ENCODE data around the gene UNC5B.

UNC5B gene

GRCh38 chr10:71237843-71238623 is 25.7 kb downstream of the UNC5B start:
- Histone ChIP-seq H3K4me3 (0 out of 2 replicates have a peak overlapping the region, but pooled peaks have one; percentile 9), H3K36me3 (ENCODE audit: insufficient read depth, low read length) (no peaks in the 10 kb centered on the region), H3K27ac (peak overlapping the region; percentile 82), H3K9me3 (ENCODE audit: low read depth, low read length) (no peaks in the 10 kb centered on the region), H3K9ac (ENCODE audit: insufficient read length) (no peak overlapping the region)
- no peak for DNase-seq (ENCODE audit: low read depth, low spot score)
- no peak for TF ChIP-seq FOXP2 (optimal IDR thresholded peaks at IDR 0.05; ENCODE audit: control extremely low read depth, extremely low read length, insufficient read depth)
- TF ChIP-seq EZH2 (IDR thresholded peaks at IDR 0.05), result no peak
- TF ChIP-seq POLR2AphosphoS5 (IDR thresholded peaks at IDR 0.05; ENCODE audit: borderline replicate concordance, low read depth, low read length), result peak; percentile 20; the same call in 1 of the 2 replicates

GRCh38 chr10:71238626-71239025 is 26.3 kb downstream of the UNC5B start:
- Histone ChIP-seq H3K9me3 (ENCODE audit: low read depth, low read length) (no peaks in the 10 kb centered on the region), H3K27ac (peak overlapping the region; percentile 82; the same call in 1 of the 2 replicates), H3K36me3 (ENCODE audit: insufficient read depth, low read length) (no peaks in the 10 kb centered on the region), H3K4me3 (no peak overlapping the region), H3K9ac (ENCODE audit: insufficient read length) (no peak overlapping the region)
- no peak for TF ChIP-seq FOXP2 (optimal IDR thresholded peaks at IDR 0.05; ENCODE audit: control extremely low read depth, extremely low read length, insufficient read depth)
- no peak for TF ChIP-seq EZH2 (IDR thresholded peaks at IDR 0.05)
- TF ChIP-seq POLR2AphosphoS5 (IDR thresholded peaks at IDR 0.05; ENCODE audit: borderline replicate concordance, low read depth, low read length), result no peak
- DNase-seq (ENCODE audit: low read depth, low spot score), result no peak

GRCh38 chr10:71239131-71239915 is 27.0 kb downstream of the UNC5B start:
- DNase-seq (ENCODE audit: low read depth, low spot score), result no peak
- Histone ChIP-seq H3K36me3 (ENCODE audit: insufficient read depth, low read length) (no peaks in the 10 kb centered on the region), H3K4me3 (no peak overlapping the region), H3K9me3 (ENCODE audit: low read depth, low read length) (no peaks in the 10 kb centered on the region), H3K9ac (ENCODE audit: insufficient read length) (no peak overlapping the region), H3K27ac (no peak overlapping the region; the same call in 1 of the 2 replicates)
- TF ChIP-seq EZH2 (IDR thresholded peaks at IDR 0.05) (no peak), POLR2AphosphoS5 (IDR thresholded peaks at IDR 0.05; ENCODE audit: borderline replicate concordance, low read depth, low read length) (no peak), FOXP2 (optimal IDR thresholded peaks at IDR 0.05; ENCODE audit: control extremely low read depth, extremely low read length, insufficient read depth) (no peak)

- TF ChIP-seq FOXP2 (optimal IDR thresholded peaks at IDR 0.05; ENCODE audit: control extremely low read depth, extremely low read length, insufficient read depth), result no peak
- TF ChIP-seq POLR2AphosphoS5 (IDR thresholded peaks at IDR 0.05; ENCODE audit: borderline replicate concordance, low read depth, low read length), result no peak
- TF ChIP-seq EZH2 (IDR thresholded peaks at IDR 0.05), result no peak
- peak overlapping the region; percentile 88 for H3K27ac ChIP-seq
- DNase-seq (ENCODE audit: low read depth, low spot score), result no peak
These were observed 27.8 kb downstream of the UNC5B start for GRCh38 chr10:71239946-71240795.

GRCh38 chr10:71241114-71241829 is 28.9 kb downstream of the UNC5B start:
- Histone ChIP-seq H3K27ac (peak overlapping the region; percentile 88), H3K9me3 (ENCODE audit: low read depth, low read length) (no peaks in the 10 kb centered on the region), H3K9ac (ENCODE audit: insufficient read length) (no peak overlapping the region), H3K4me3 (no peak overlapping the region), H3K36me3 (ENCODE audit: insufficient read depth, low read length) (no peaks in the 10 kb centered on the region)
- TF ChIP-seq EZH2 (IDR thresholded peaks at IDR 0.05) (no peak), FOXP2 (optimal IDR thresholded peaks at IDR 0.05; ENCODE audit: control extremely low read depth, extremely low read length, insufficient read depth) (no peak), POLR2AphosphoS5 (IDR thresholded peaks at IDR 0.05; ENCODE audit: borderline replicate concordance, low read depth, low read length) (no peak)
- DNase-seq (ENCODE audit: low read depth, low spot score), result no peak

More at GRCh38 chr10:71239946-71240795, 27.8 kb downstream of the UNC5B start:
- no peak overlapping the region for H3K9ac ChIP-seq (ENCODE audit: insufficient read length)
- no peak overlapping the region for H3K4me3 ChIP-seq
- H3K36me3 ChIP-seq (ENCODE audit: insufficient read depth, low read length), result no peaks in the 10 kb centered on the region
- no peaks in the 10 kb centered on the region for H3K9me3 ChIP-seq (ENCODE audit: low read depth, low read length)

GRCh38 chr10:71241830-71242621 is 29.7 kb downstream of the UNC5B start:
- H3K27ac ChIP-seq, result peak overlapping the region; percentile 88
- H3K36me3 ChIP-seq (ENCODE audit: insufficient read depth, low read length), result no peaks in the 10 kb centered on the region
- H3K9me3 ChIP-seq (ENCODE audit: low read depth, low read length), result no peaks in the 10 kb centered on the region
- H3K4me3 ChIP-seq, result no peak overlapping the region
- H3K9ac ChIP-seq (ENCODE audit: insufficient read length), result no peak overlapping the region
- no peak for DNase-seq (ENCODE audit: low read depth, low spot score)
- no peak for TF ChIP-seq EZH2 (IDR thresholded peaks at IDR 0.05)
- TF ChIP-seq FOXP2 (optimal IDR thresholded peaks at IDR 0.05; ENCODE audit: control extremely low read depth, extremely low read length, insufficient read depth), result no peak
- TF ChIP-seq POLR2AphosphoS5 (IDR thresholded peaks at IDR 0.05; ENCODE audit: borderline replicate concordance, low read depth, low read length), result no peak

- DNase-seq (ENCODE audit: low read depth, low spot score), result no peak
- Histone ChIP-seq H3K27ac (no peak overlapping the region), H3K4me3 (no peak overlapping the region), H3K36me3 (ENCODE audit: insufficient read depth, low read length) (no peaks in the 10 kb centered on the region), H3K9ac (ENCODE audit: insufficient read length) (no peak overlapping the region), H3K9me3 (ENCODE audit: low read depth, low read length) (no peaks in the 10 kb centered on the region)
- no peak for TF ChIP-seq FOXP2 (optimal IDR thresholded peaks at IDR 0.05; ENCODE audit: control extremely low read depth, extremely low read length, insufficient read depth)
- no peak for TF ChIP-seq EZH2 (IDR thresholded peaks at IDR 0.05)
- no peak for TF ChIP-seq POLR2AphosphoS5 (IDR thresholded peaks at IDR 0.05; ENCODE audit: borderline replicate concordance, low read depth, low read length)
These were observed 30.2 kb downstream of the UNC5B start for GRCh38 chr10:71242622-71243009.
